GM18868 (cell line): ENCODE measurements around the gene KYAT1.
"Not testable (repeated sequence)": the region's sequence is repeated elsewhere in the genome, so short reads cannot be mapped to it uniquely, and the experiment has no call there.

ENCODE experiments used
- ATAC-seq: cut with Tn5 transposase; IDR thresholded peaks from one replicate; pipeline ENCODE4 v1.9.1; 2021; ENCODE audit warnings: mild to moderate bottlenecking, moderate library complexity; ENCODE audit not compliant: unreplicated experiment

Gene KYAT1

GRCh38 chr9:128843171-128843570 lies 38.6 kb downstream of the KYAT1 start:
- not testable (repeated sequence) for ATAC-seq

DNA sequence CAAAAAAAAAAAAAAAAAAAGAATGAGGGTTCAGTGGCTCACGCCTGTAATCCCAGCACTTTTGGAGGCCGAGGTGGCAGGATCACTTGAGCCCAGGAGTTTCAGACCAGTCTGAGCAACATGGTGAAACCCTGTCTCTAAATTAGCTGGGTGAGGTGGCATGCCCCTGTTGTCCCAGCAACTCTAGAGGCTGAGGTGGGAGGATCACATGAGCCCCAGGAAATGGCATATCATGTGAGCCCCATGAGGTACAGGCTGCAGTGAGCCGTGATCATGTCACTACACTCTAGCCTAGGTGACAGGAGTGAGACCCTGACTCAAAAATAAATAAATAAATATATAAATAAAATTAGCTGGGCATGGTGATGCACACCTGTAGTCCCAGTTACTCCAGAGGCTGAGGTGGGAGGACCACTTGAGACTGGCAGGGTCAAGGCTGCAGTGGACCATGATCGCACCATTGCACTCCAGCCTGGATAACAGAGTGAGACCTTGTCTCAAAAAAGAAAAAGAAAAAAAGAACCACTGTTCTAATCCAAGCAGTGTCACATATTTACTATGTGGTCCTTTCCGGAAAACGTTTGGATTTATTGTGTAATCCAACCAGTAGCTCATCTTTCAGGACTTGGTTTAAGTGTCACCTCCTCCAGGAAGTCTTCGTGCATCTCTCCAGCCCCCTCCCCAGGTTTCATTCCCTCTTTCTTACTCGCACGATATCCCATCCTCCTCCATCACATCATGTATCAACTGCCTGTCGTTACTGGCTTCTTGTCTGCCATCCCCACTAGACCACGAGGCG lies 39.9 kb downstream of the KYAT1 start:
- ATAC-seq, result no peak

DNA sequence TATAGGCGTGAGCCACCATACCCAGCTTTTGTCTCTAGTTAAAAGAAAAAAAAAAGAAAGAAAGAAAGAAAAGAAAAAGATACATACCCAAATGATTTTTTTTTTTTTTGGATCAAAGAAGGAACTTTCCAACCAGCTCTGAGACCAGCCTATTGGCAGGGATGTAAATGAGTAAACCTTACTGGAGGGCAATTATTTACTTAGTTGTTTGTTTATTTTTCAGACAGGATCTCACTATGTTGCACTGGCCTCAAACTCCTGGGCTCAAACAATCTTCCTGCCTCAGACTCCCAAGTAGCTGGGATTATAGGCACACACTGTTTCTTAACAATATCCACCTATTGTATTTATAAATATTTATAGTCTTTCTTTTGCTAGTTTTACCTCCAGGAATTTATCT lies 41.2 kb downstream of the KYAT1 start:
- ATAC-seq, result no peak

GRCh38 chr9:128838338-128838737 lies 43.4 kb downstream of the KYAT1 start:
- no peak for ATAC-seq

- ATAC-seq, result no peak
Observed at GRCh38 chr9:128836509-128837145, 45.1 kb downstream of the KYAT1 start.

DNA sequence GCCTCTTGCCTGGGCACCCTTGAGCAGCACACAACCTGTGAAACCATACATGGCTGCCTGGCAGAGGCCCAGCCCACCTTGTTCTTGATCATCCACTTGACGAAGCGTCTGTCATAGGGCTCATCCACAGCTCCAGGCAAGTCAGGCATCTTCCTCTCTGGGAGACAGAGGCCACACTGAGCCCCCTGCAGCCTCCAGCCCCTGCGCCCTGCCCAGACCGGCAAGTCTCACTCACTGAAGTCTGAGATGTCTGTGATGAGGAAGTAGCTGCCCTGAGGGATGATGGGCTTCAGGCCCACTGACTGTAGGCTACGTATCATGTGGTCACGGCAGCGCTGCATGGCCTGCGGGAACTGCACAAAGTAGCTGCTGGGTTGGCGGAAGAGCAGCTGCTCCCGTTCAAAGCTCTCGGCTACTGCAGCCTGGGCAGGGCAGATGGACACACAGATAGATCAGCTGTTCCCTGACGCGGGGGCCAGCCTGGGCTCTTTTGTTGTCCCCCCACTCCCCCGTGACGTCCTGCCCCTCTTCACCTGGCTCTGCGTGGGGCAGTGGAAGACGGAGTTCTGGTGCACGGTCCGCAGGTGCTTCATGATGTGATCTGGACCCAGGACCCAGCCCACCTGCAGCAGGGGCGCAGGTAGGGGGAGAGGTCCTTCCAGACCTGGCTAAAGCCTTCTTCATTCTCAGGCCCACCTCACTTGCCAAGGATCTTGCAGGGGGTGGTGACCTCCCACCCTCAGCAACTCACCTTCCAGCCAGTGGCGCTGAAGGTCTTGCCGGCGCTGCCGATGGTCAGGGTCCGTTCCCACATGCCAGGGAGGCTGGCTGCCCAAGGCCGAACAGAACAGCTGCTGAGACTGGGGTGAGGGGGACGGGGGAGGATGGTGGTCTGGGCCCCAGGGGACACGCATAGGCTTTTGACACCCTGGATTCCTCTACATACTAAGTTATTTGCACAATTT lies 46.2 kb downstream of the KYAT1 start:
- ATAC-seq, result no peak

GRCh38 chr9:128833696-128834095 lies 48.1 kb downstream of the KYAT1 start:
- no peak for ATAC-seq

DNA sequence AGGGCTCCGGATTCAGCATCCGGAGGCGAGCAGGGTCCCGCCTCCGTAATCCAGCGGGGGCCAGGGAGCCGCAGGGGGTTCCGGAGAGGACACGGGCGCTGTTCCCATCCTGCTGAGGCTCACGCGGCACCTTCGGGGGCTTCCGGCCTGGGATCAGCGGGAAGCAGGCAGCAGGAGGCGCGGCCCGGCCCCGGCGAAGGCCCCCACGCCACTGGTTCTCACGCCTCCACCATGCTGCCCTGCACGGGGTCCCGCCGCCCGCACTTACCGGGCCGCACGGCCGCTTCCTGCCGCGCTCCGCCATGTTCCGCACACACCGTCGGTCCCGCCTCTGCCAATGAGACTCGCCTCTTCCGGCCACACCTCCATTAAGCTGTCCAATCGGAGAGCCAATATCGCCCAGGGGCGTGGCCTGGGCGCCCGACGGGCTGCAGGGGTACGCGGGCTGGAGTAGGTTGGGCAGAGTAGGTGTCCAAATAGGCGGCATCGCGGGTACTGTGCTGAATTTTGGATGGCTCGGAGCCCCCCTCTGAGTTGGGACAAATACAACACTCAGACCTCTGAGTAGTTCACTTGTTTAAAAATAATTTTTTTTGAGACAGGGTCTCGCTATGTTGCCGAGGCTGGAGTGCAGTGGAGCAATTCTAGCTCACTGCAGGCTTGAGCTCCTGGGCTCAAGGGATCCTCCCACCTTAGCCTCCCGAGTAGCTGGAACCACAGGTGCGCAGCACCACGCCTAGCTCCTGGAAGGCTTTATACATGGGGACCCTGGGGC lies 52.1 kb downstream of the KYAT1 start, which contains the start of gene SPOUT1:
Gene SPOUT1 (minus strand): TSS at position 318 of the 775 bp plus-strand sequence. CDS start 14 bp downstream, at position 304.
- peak; percentile 98 for ATAC-seq

DNA sequence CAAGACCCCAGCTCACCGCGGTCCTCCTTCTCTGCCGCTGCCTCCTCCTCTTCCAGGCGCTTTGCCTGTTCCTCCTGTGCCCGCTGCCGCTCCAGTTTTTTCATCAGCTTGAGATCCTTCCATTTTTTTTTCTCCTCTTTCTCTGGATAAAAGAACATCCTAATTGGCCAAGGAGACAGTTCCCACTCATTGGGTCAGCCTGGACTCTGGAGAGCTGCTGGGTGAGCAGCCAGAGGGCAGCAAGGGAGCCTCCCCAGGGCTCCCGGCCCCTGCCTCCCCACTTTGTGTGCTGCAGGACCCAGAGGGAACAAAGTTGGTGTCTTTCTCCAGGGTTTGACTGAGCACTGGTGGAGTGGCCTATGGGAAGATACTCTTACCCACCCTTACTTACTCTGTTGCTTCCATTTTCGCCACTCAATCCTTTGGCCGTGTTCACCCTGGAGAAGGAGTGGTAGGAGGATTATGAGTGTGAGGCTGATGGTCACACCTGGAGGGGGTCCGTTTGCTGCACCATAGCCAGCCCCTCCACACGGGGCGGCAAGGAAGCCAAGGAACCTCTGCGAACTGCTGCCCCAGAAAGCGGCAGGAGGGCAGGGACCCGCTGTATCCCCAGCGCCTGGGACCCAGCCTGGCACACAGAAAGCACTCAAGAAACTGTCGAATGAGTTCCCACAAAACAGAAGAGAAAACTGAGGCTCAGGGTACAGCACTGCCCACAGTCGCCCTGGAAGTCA lies 52.9 kb downstream of the KYAT1 start:
- ATAC-seq, result peak; percentile 10

DNA sequence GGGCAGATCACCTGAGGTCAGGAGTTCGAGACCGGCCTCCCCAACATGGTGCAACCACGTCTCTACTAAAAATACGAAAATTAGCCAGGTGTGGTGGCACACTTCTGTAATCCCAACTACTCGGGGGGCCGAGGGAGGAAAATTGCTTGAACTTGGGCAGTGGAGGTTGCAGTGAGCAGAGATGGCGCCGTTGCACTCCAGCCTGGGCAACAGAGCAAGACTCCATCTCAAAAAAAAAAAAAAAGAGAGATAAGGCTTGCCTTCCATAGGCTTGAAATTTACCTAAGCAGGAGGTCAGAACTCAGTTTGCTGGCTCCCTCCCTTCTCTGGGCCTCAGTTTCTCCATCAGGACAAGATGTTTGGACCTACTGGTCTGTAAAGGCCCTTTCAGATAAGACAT lies 53.5 kb downstream of the KYAT1 start:
- no peak for ATAC-seq

- no peak for ATAC-seq
Observed at GRCh38 chr9:128825923-128826700, 55.6 kb downstream of the KYAT1 start.

- no peak for ATAC-seq
Observed at GRCh38 chr9:128824911-128825310, 56.8 kb downstream of the KYAT1 start.

DNA sequence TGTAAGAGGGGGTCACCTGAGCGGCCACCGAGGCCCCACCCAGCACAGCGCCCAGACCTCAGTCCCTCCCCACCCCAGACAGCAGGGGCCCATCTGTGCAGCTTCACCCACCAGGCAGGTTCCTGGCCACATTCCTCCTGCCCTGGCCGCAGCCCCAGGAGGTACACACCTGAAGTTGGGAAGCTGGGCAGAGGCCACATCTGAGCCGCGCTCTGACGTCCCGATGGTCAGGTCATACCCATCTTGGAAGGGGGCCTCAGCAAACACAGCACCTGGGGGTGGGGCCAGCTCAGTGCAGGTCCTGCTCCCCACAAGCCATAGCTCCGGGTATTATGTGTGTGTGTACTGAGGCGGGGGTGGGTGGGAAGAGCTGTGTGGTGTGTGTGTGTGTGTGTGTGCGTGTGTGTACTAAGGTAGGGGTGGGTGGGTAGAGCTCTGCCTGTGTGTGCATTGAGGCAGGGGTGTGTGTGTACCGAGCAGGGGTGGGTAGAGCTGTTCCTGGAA lies 57.8 kb downstream of the KYAT1 start:
- ATAC-seq, result no peak

DNA sequence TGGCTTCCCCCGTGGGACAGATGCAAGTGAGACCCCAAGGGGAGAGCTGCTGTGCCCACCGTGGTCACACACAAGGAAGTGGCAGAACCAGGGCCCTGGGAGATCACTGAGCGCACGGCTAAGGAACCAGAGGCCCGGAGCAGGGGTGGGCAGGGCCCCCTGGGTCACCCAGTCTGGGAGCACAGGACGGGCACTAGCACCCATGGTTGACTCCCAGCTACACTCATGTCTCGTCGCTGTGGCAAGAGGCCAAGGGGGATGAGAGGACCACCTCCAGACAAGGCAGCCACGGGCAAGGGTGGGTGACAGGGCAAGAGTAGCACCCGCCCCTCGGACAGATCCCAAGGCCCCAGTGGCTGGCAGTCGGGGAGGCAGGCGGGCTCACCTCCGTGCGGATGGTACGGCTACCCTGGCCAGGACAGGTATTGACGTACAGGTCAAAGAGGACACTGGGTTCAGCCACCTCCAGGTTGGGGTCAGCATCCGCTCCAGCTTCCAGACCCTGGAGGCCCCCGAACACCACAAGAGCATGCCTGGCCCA lies 58.3 kb downstream of the KYAT1 start:
- ATAC-seq, result no peak

- ATAC-seq, result no peak
Observed at GRCh38 chr9:128822407-128823042, 59.2 kb downstream of the KYAT1 start.

- no peak for ATAC-seq
Observed at GRCh38 chr9:128821584-128822406, 60.0 kb downstream of the KYAT1 start.
